ENCODE data around the gene TCEAL3. TPM values are rescaled to one million over a fixed set of nuclear protein-coding genes. Genes with fewer than 3 reads are reported as not detected.

The TCEAL3 gene
- total and polyA plus RNA-seq, 9 of the 15 experiments (the other 6 are each of a cell fraction or from before 2014, with no cell fraction given) = not detected

- no peaks in the 10 kb centered on the region for H3K9me3 ChIP-seq (replicated peaks; ENCODE audit: control insufficient read depth, insufficient read depth, low read depth, low read length)
- no peaks in the 10 kb centered on the region for H3K9me1 ChIP-seq (ENCODE audit: control insufficient read depth, insufficient read depth, low read length)
- no peak overlapping the region for H3K9ac ChIP-seq (ENCODE audit: insufficient read depth in 1 of 2, low read depth in 2 of 2, low read length in 2 of 2)
- no TSS peak for BruUV-seq (replicated peaks)
- no peak for FAIRE-seq
- TF ChIP-seq SIRT6 (IDR thresholded peaks at IDR 0.05; ENCODE audit: low read depth, low read length) (no peak), CSDE1 (IDR thresholded peaks at IDR 0.05) (no peak), ARID3B (CRISPR knock-in tag; IDR thresholded peaks at IDR 0.05; ENCODE audit: borderline replicate concordance) (no peak)
- H3K27me3 ChIP-seq (ENCODE audit: control insufficient read depth in 2 of 2, insufficient read depth in 2 of 2, low read length in 2 of 2) = no peaks in the 10 kb centered on the region
- H3K27ac ChIP-seq (ENCODE audit: extremely low read depth, low read depth, low read length) = no peak overlapping the region
- H3K79me2 ChIP-seq (ENCODE audit: control insufficient read depth, insufficient read depth, low read length) = no peaks in the 10 kb centered on the region
- DNase-seq (ENCODE audit: extremely low read depth in 1 of 4, low spot score in 3 of 4) = no peak
- H3K36me3 ChIP-seq (ENCODE audit: control insufficient read depth, insufficient read depth, low read length) = no peaks in the 10 kb centered on the region
- H3K4me1 ChIP-seq (replicated peaks in 1 of 2; ENCODE audit: control insufficient read depth in 2 of 2, insufficient read depth in 2 of 2, low read length in 2 of 2) = peaks cover 0 to 5% of the 10 kb centered on the region in 2 experiments; a peak in 3 of 5 replicates
- ChIA-PET CTCF (ENCODE audit: low intra/inter-chr PET ratio) (no interaction called here), POLR2A (no interaction called here)
- H2AFZ ChIP-seq (ENCODE audit: low read depth, low read length) = no peak overlapping the region
- no peak overlapping the region for H3K4me3 ChIP-seq
- H4K20me1 ChIP-seq (replicated peaks; ENCODE audit: control insufficient read depth, insufficient read depth, low read length) = no peaks in the 10 kb centered on the region
- no peak for ATAC-seq
- in situ Hi-C loops (cut with MboI) = no loop called here
- no peak overlapping the region for H3K4me2 ChIP-seq (ENCODE audit: insufficient read depth, low read length)
- intact Hi-C loops (cut with micrococcal nuclease) = no loop called here
Measured at GRCh38 chrX:103626855-103627254, 19.1 kb downstream of the TCEAL3 start.
